ENCODE data around the gene LRP11. TPM values are rescaled to one million over a fixed set of nuclear protein-coding genes. Genes with fewer than 3 reads are reported as not detected.

LRP11 gene
- polyA plus RNA-seq, 2 of the 4 experiments (the other 2 are of a cell fraction), result 48.9 to 57.7 TPM

- no peak for TF ChIP-seq ZSCAN20 (CRISPR knock-in tag; IDR thresholded peaks at IDR 0.05)
- no peak for TF ChIP-seq EHF (CRISPR knock-in tag; IDR thresholded peaks at IDR 0.05)
- no peak for TF ChIP-seq SMC3 (IDR thresholded peaks at IDR 0.05)
- no peak for TF ChIP-seq KDM5A (IDR thresholded peaks at IDR 0.05)
- TF ChIP-seq ATOH8 (CRISPR knock-in tag; IDR thresholded peaks at IDR 0.05; ENCODE audit: low read depth), result no peak
- TF ChIP-seq, protein P1, sequence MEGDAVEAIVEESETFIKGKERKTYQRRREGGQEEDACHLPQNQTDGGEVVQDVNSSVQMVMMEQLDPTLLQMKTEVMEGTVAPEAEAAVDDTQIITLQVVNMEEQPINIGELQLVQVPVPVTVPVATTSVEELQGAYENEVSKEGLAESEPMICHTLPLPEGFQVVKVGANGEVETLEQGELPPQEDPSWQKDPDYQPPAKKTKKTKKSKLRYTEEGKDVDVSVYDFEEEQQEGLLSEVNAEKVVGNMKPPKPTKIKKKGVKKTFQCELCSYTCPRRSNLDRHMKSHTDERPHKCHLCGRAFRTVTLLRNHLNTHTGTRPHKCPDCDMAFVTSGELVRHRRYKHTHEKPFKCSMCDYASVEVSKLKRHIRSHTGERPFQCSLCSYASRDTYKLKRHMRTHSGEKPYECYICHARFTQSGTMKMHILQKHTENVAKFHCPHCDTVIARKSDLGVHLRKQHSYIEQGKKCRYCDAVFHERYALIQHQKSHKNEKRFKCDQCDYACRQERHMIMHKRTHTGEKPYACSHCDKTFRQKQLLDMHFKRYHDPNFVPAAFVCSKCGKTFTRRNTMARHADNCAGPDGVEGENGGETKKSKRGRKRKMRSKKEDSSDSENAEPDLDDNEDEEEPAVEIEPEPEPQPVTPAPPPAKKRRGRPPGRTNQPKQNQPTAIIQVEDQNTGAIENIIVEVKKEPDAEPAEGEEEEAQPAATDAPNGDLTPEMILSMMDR (IDR thresholded peaks at IDR 0.05), result no peak
- TF ChIP-seq ESRRA (IDR thresholded peaks at IDR 0.05; ENCODE audit: borderline replicate concordance, low read length), result no peak
These were observed 36.7 kb upstream of the LRP11 start (continued) for GRCh38 chr6:149900620-149901443.

DNA sequence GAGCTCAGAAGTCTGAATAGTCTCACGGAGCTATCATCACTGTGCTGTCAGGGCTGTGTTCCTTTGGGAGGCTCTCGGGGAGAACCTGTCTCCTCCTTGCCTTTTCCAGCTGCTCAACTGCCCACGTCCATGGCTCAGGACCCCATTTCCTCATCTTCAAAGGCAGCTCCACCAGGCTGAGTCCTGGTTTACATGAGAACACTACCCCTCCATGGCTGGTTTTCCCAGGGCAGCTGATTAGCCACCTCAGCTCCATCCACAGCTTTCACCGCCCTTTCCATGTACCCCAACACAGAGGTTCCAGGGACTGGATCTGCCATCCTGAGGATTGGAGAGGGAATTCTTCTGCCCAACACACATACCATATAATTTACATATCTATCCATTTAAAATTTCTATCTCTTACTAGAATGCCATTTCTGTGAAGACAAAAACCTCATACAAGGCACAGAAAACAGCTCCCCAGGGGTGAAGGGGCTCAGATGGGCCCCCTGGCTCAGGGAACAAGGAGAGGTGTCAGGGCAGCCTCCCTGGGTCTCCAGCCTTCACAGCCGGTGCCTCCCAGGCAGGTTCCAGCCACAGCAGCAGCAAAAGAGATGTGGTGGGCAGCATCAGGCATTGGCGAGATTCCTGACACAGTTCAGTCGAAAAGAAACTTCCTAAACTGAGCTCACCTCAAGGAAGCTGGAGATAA, 35.9 kb upstream of the LRP11 start:
- ChIA-PET CTCF (interaction anchor here (1.1 to 1.4 kb wide), 4 partner anchors 11 to 65 kb away, joined by 3 to 4 read pairs (median 4); no protein-coding TSS in a partner anchor), POLR2A (no interaction called here)
- DNase-seq (ENCODE audit: low read depth in 1 of 2, low spot score in 1 of 2) (no peak), ATAC-seq (no peak), FAIRE-seq (no peak)
- H3K4me3 ChIP-seq, result no peak overlapping the region
- H3K4me2 ChIP-seq, result no peak overlapping the region
- peaks cover 34% of the 10 kb centered on the region for H3K4me1 ChIP-seq
- H3K27ac ChIP-seq, result 0 out of 6 replicates have a peak overlapping the region, but pooled peaks of 1 of the 2 experiments have one; percentile 26
- 73% methylated on average over 7 of the region's 7 CpGs for WGBS (ENCODE audit: missing lambda C conversion rate)
- H3K9me3 ChIP-seq, result no peaks in the 10 kb centered on the region
- TF ChIP-seq ZNF302 (CRISPR knock-in tag; IDR thresholded peaks at IDR 0.05) (no peak), PHF8 (IDR thresholded peaks at IDR 0.05; ENCODE audit: borderline replicate concordance, low read depth) (no peak), ZFP36 (IDR thresholded peaks at IDR 0.05; ENCODE audit: borderline replicate concordance, partially characterized antibody) (no peak), TFCP2L1 (CRISPR knock-in tag; IDR thresholded peaks at IDR 0.05) (no peak), MAFK (IDR thresholded peaks at IDR 0.05; ENCODE audit: partially characterized antibody) (no peak)

DNA sequence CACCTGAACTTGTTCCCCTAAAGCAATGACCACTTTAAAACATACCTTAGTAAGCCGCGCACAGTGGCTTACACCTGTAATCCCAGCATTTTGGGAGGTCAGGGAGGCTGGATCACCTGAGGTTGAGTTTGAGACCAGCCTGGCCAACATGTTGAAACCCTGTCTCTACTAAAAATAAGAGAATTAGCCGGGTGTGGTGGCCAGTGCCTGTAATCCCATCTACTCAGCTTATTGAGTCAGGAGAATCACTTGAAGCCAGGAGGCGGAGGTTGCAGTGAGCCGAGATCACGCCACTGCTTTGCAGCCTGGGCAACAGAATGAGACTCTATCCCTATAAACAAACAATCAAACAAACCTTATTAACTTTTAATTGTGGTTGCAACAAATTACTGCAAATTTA, 35.3 kb upstream of the LRP11 start:
- WGBS (ENCODE audit: missing lambda C conversion rate), result 83% methylated on average over 6 of the region's 6 CpGs
- Histone ChIP-seq H3K4me2 (no peak overlapping the region), H3K27ac (no peak overlapping the region), H3K9me3 (no peaks in the 10 kb centered on the region), H3K4me1 (peaks cover 40% of the 10 kb centered on the region), H3K4me3 (no peak overlapping the region)
- CTCF ChIA-PET, result interaction anchor here (1.1 to 1.4 kb wide), 3 partner anchors 11 to 64 kb away, joined by 3 to 4 read pairs (median 3); no protein-coding TSS in a partner anchor
- POLR2A ChIA-PET, result no interaction called here
- DNase-seq (ENCODE audit: low read depth in 1 of 2, low spot score in 1 of 2) (no peak), ATAC-seq (no peak), FAIRE-seq (no peak)
- TF ChIP-seq ATOH8 (CRISPR knock-in tag; IDR thresholded peaks at IDR 0.05; ENCODE audit: low read depth) (no peak), REST (IDR thresholded peaks at IDR 0.05) (no peak), PHF8 (IDR thresholded peaks at IDR 0.05; ENCODE audit: borderline replicate concordance, low read depth) (no peak), SREBF2 (IDR thresholded peaks at IDR 0.05) (no peak), CBX8 (IDR thresholded peaks at IDR 0.05) (no peak), POLR2A (IDR thresholded peaks at IDR 0.05; ENCODE audit: low read length) (no peak), HOXA7 (CRISPR knock-in tag; IDR thresholded peaks at IDR 0.05) (no peak), RAD21 (conservative IDR thresholded peaks at IDR 0.05 in 1 of 2, IDR thresholded peaks at IDR 0.05 in 1 of 2) (no peak), RCOR1 (IDR thresholded peaks at IDR 0.05; ENCODE audit: low read depth, low read length) (no peak), MAZ (IDR thresholded peaks at IDR 0.05; ENCODE audit: borderline replicate concordance, low read depth, low read length) (no peak)
- TF ChIP-seq, protein P2, sequence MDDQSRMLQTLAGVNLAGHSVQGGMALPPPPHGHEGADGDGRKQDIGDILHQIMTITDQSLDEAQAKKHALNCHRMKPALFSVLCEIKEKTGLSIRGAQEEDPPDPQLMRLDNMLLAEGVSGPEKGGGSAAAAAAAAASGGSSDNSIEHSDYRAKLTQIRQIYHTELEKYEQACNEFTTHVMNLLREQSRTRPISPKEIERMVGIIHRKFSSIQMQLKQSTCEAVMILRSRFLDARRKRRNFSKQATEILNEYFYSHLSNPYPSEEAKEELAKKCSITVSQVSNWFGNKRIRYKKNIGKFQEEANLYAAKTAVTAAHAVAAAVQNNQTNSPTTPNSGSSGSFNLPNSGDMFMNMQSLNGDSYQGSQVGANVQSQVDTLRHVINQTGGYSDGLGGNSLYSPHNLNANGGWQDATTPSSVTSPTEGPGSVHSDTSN (IDR thresholded peaks at IDR 0.05), result no peak
- TF ChIP-seq, protein P3, sequence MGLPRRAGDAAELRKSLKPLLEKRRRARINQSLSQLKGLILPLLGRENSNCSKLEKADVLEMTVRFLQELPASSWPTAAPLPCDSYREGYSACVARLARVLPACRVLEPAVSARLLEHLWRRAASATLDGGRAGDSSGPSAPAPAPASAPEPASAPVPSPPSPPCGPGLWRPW (IDR thresholded peaks at IDR 0.05), result no peak
- TF ChIP-seq, protein P4, sequence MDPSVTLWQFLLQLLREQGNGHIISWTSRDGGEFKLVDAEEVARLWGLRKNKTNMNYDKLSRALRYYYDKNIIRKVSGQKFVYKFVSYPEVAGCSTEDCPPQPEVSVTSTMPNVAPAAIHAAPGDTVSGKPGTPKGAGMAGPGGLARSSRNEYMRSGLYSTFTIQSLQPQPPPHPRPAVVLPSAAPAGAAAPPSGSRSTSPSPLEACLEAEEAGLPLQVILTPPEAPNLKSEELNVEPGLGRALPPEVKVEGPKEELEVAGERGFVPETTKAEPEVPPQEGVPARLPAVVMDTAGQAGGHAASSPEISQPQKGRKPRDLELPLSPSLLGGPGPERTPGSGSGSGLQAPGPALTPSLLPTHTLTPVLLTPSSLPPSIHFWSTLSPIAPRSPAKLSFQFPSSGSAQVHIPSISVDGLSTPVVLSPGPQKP (IDR thresholded peaks at IDR 0.05; ENCODE audit: low read depth, low read length), result no peak

Measured in A549 (cell line).